Measurements from ENCODE around the gene LRRC7. TPM values are rescaled to one million over a fixed set of nuclear protein-coding genes. Genes with fewer than 3 reads are reported as not detected.

LRRC7 gene
- total and polyA plus RNA-seq, 2 experiments from 2014 or later, result 1.2 TPM; not detected in 1

GRCh38 chr1:69728206-69728605 lies 160.5 kb downstream of the LRRC7 start (continued):
- TF ChIP-seq ZNF114 (CRISPR knock-in tag; IDR thresholded peaks at IDR 0.05) (no peak), EZH2 (IDR thresholded peaks at IDR 0.05; ENCODE audit: low read depth, unreplicated experiment) (no peak)

DNA sequence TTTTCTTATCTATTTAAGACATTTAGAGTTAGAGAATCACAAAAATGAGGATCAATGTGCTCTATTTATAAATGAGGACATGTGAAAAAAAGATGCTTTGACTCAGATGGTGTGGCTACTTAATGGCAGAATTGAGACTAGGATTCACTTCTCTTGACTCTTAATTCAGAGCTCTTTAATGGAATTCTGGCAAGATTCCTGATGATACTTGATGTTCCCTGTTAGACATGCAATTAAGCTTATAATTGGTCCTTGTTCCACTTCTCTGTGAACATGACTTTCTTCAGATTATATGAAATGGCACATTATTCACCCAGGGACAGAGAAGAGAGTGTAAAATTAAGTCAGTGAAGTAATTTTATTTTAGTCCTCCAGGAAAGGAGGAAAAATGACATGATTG lies 165.3 kb downstream of the LRRC7 start:
- TF ChIP-seq, protein P1, sequence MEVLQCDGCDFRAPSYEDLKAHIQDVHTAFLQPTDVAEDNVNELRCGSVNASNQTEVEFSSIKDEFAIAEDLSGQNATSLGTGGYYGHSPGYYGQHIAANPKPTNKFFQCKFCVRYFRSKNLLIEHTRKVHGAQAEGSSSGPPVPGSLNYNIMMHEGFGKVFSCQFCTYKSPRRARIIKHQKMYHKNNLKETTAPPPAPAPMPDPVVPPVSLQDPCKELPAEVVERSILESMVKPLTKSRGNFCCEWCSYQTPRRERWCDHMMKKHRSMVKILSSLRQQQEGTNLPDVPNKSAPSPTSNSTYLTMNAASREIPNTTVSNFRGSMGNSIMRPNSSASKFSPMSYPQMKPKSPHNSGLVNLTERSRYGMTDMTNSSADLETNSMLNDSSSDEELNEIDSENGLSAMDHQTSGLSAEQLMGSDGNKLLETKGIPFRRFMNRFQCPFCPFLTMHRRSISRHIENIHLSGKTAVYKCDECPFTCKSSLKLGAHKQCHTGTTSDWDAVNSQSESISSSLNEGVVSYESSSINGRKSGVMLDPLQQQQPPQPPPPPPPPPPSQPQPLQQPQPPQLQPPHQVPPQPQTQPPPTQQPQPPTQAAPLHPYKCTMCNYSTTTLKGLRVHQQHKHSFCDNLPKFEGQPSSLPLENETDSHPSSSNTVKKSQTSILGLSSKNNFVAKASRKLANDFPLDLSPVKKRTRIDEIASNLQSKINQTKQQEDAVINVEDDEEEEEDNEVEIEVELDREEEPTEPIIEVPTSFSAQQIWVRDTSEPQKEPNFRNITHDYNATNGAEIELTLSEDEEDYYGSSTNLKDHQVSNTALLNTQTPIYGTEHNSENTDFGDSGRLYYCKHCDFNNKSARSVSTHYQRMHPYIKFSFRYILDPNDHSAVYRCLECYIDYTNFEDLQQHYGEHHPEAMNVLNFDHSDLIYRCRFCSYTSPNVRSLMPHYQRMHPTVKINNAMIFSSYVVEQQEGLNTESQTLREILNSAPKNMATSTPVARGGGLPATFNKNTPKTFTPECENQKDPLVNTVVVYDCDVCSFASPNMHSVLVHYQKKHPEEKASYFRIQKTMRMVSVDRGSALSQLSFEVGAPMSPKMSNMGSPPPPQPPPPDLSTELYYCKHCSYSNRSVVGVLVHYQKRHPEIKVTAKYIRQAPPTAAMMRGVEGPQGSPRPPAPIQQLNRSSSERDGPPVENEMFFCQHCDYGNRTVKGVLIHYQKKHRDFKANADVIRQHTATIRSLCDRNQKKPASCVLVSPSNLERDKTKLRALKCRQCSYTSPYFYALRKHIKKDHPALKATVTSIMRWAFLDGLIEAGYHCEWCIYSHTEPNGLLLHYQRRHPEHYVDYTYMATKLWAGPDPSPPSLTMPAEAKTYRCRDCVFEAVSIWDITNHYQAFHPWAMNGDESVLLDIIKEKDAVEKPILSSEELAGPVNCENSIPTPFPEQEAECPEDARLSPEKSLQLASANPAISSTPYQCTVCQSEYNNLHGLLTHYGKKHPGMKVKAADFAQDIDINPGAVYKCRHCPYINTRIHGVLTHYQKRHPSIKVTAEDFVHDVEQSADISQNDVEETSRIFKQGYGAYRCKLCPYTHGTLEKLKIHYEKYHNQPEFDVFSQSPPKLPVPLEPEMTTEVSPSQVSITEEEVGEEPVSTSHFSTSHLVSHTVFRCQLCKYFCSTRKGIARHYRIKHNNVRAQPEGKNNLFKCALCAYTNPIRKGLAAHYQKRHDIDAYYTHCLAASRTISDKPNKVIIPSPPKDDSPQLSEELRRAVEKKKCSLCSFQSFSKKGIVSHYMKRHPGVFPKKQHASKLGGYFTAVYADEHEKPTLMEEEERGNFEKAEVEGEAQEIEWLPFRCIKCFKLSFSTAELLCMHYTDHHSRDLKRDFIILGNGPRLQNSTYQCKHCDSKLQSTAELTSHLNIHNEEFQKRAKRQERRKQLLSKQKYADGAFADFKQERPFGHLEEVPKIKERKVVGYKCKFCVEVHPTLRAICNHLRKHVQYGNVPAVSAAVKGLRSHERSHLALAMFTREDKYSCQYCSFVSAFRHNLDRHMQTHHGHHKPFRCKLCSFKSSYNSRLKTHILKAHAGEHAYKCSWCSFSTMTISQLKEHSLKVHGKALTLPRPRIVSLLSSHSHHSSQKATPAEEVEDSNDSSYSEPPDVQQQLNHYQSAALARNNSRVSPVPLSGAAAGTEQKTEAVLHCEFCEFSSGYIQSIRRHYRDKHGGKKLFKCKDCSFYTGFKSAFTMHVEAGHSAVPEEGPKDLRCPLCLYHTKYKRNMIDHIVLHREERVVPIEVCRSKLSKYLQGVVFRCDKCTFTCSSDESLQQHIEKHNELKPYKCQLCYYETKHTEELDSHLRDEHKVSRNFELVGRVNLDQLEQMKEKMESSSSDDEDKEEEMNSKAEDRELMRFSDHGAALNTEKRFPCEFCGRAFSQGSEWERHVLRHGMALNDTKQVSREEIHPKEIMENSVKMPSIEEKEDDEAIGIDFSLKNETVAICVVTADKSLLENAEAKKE (CRISPR knock-in tag; IDR thresholded peaks at IDR 0.05), result no peak
- TF ChIP-seq JUNB (IDR thresholded peaks at IDR 0.05; ENCODE audit: unreplicated experiment), result no peak
- no peak for TF ChIP-seq POLR2AphosphoS5 (IDR thresholded peaks at IDR 0.05; ENCODE audit: low read depth)
- Mint-ChIP-seq H3K4me1 (no peaks in the 10 kb centered on the region; the same call in 2 of the 3 replicates), H3K27ac (no peak overlapping the region), H3K27me3 (ENCODE audit: insufficient read depth, low read depth, poor library complexity) (peaks cover 1% of the 10 kb centered on the region), H3K36me3 (ENCODE audit: low read depth) (peaks cover 25% of the 10 kb centered on the region; the same call in 2 of the 3 replicates), H3K9me3 (peaks cover 34% of the 10 kb centered on the region), H3K4me3 (no peak overlapping the region)
- H3K27me3 ChIP-seq (ENCODE audit: insufficient read depth), result no peaks in the 10 kb centered on the region
- no peak overlapping the region for H3K4me3 ChIP-seq
- H3K79me2 ChIP-seq (replicated peaks; ENCODE audit: insufficient read depth), result no peaks in the 10 kb centered on the region
- DNase-seq (ENCODE audit: low spot score) (no peak), ATAC-seq (no peak)
- H3K4me2 ChIP-seq, result no peak overlapping the region
- H2AFZ ChIP-seq, result no peak overlapping the region
- no peaks in the 10 kb centered on the region for H3K9me2 ChIP-seq (ENCODE audit: insufficient read depth)
- H4K20me1 ChIP-seq (replicated peaks; ENCODE audit: insufficient read depth), result no peaks in the 10 kb centered on the region
- no peaks in the 10 kb centered on the region for H3K36me3 ChIP-seq (ENCODE audit: insufficient read depth)
- H3K4me1 ChIP-seq (ENCODE audit: insufficient read depth), result peaks cover 2% of the 10 kb centered on the region; the same call in 1 of the 2 replicates
- H3K27ac ChIP-seq (ENCODE audit: low read depth), result no peak overlapping the region
- no peaks in the 10 kb centered on the region for H3F3A ChIP-seq (replicated peaks; ENCODE audit: low read depth)
